ENCODE measurements around the gene CR1L. TPM values are rescaled to one million over a fixed set of nuclear protein-coding genes. Genes with fewer than 3 reads are reported as not detected.
"Not testable (repeated sequence)": the region's sequence is repeated elsewhere in the genome, so short reads cannot be mapped to it uniquely, and the experiment has no call there.

The CR1L gene
- total RNA-seq, 3 donors from 2014 or later (not counting 1 experiment from before 2014, with no cell fraction given) = 0.98 TPM; not detected in 2

- H3K9me3 ChIP-seq (ENCODE audit: control insufficient read depth, insufficient read depth, low read length) = no peaks in the 10 kb centered on the region
- Mint-ChIP-seq H3K27ac (no peak overlapping the region), H3K4me1 (peaks cover 3 to 5% of the 10 kb centered on the region in 2 donors), H3K27me3 (ENCODE audit: low read depth in 2 of 2) (no peaks in the 10 kb centered on the region), H3K4me3 (no peak overlapping the region), H3K9me3 (no peaks in the 10 kb centered on the region), H3K36me3 (peaks cover 32% of the 10 kb centered on the region)
- H3K36me3 ChIP-seq (ENCODE audit: control insufficient read depth, insufficient read depth, low read length) = peaks cover 79% of the 10 kb centered on the region
- 96% methylated on average over 10 of the region's 10 CpGs for WGBS (ENCODE audit: insufficient coverage)
- DNase-seq (no peak), ATAC-seq (no peak)
- intact Hi-C loops (cut with micrococcal nuclease) = no loop called here
- H3K27ac ChIP-seq (ENCODE audit: low read length) = no peak overlapping the region
- H3K27me3 ChIP-seq (ENCODE audit: control insufficient read depth, insufficient read depth, low read length) = no peaks in the 10 kb centered on the region
- no peaks in the 10 kb centered on the region for H3K4me1 ChIP-seq (ENCODE audit: control insufficient read depth, insufficient read depth, low read length)
- TF ChIP-seq CTCF (IDR thresholded peaks at IDR 0.05) = no peak
- no peak overlapping the region for H3K4me3 ChIP-seq (ENCODE audit: low read length)
Observed at GRCh38 chr1:207763091-207763490, 118.2 kb downstream of the CR1L start.

- peaks cover 2% of the 10 kb centered on the region for H3K4me1 ChIP-seq (ENCODE audit: control insufficient read depth, insufficient read depth, low read length)
- H3K27ac ChIP-seq (ENCODE audit: low read length) = no peak overlapping the region
- Mint-ChIP-seq H3K36me3 (peaks cover 32% of the 10 kb centered on the region), H3K4me1 (peaks cover 7 to 8% of the 10 kb centered on the region in 2 donors), H3K9me3 (no peaks in the 10 kb centered on the region), H3K27me3 (ENCODE audit: low read depth in 2 of 2) (no peaks in the 10 kb centered on the region), H3K27ac (no peak overlapping the region), H3K4me3 (no peak overlapping the region)
- DNase-seq (no peak), ATAC-seq (no peak)
- no peaks in the 10 kb centered on the region for H3K27me3 ChIP-seq (ENCODE audit: control insufficient read depth, insufficient read depth, low read length)
- 93% methylated on average over 9 of the region's 9 CpGs for WGBS (ENCODE audit: insufficient coverage)
- no peak for TF ChIP-seq CTCF (IDR thresholded peaks at IDR 0.05)
- H3K36me3 ChIP-seq (ENCODE audit: control insufficient read depth, insufficient read depth, low read length) = peaks cover 70% of the 10 kb centered on the region
- H3K9me3 ChIP-seq (ENCODE audit: control insufficient read depth, insufficient read depth, low read length) = no peaks in the 10 kb centered on the region
- intact Hi-C loops (cut with micrococcal nuclease) = no loop called here
- no peak overlapping the region for H3K4me3 ChIP-seq (ENCODE audit: low read length)
Observed at GRCh38 chr1:207763972-207764371, 119.0 kb downstream of the CR1L start.

- peaks cover 2% of the 10 kb centered on the region for H3K4me1 ChIP-seq (ENCODE audit: control insufficient read depth, insufficient read depth, low read length)
- no peaks in the 10 kb centered on the region for H3K9me3 Mint-ChIP-seq
- H3K36me3 Mint-ChIP-seq = peaks cover 33% of the 10 kb centered on the region
- H3K9me3 ChIP-seq (ENCODE audit: control insufficient read depth, insufficient read depth, low read length) = no peaks in the 10 kb centered on the region
- no peaks in the 10 kb centered on the region for H3K27me3 Mint-ChIP-seq (ENCODE audit: low read depth in 2 of 2)
- peaks cover 12 to 19% of the 10 kb centered on the region in 2 donors for H3K4me1 Mint-ChIP-seq
- no peak overlapping the region for H3K27ac Mint-ChIP-seq
- no peaks in the 10 kb centered on the region for H3K27me3 ChIP-seq (ENCODE audit: control insufficient read depth, insufficient read depth, low read length)
- peaks cover 51% of the 10 kb centered on the region for H3K36me3 ChIP-seq (ENCODE audit: control insufficient read depth, insufficient read depth, low read length)
- DNase-seq (no peak), ATAC-seq (no peak)
- H3K27ac ChIP-seq (ENCODE audit: low read length) = no peak overlapping the region
- H3K4me3 Mint-ChIP-seq = no peak overlapping the region
- WGBS (ENCODE audit: insufficient coverage) = 88% methylated on average over 1 of the region's 1 CpG
- no peak for TF ChIP-seq CTCF (IDR thresholded peaks at IDR 0.05)
- intact Hi-C loops (cut with micrococcal nuclease) = no loop called here
- no peak overlapping the region for H3K4me3 ChIP-seq (ENCODE audit: low read length)
Observed at GRCh38 chr1:207766569-207766968, 121.6 kb downstream of the CR1L start.

- H3K27ac Mint-ChIP-seq; DNase-seq; H3K4me3 Mint-ChIP-seq; intact Hi-C loops (cut with micrococcal nuclease); H3K27me3 ChIP-seq (ENCODE audit: control insufficient read depth, insufficient read depth, low read length); ATAC-seq; H3K27me3 Mint-ChIP-seq (ENCODE audit: low read depth in 2 of 2); H3K27ac ChIP-seq (ENCODE audit: low read length); H3K9me3 Mint-ChIP-seq; H3K4me3 ChIP-seq (ENCODE audit: low read length); H3K9me3 ChIP-seq (ENCODE audit: control insufficient read depth, insufficient read depth, low read length); H3K4me1 ChIP-seq (ENCODE audit: control insufficient read depth, insufficient read depth, low read length): not testable (repeated sequence)
- 100% methylated on average over 1 of the region's 4 CpGs for WGBS (ENCODE audit: insufficient coverage)
- Mint-ChIP-seq H3K36me3 (peaks cover 28% of the 10 kb centered on the region), H3K4me1 (peaks cover 45 to 46% of the 10 kb centered on the region in 2 donors)
- peaks cover 19% of the 10 kb centered on the region for H3K36me3 ChIP-seq (ENCODE audit: control insufficient read depth, insufficient read depth, low read length)
Observed at GRCh38 chr1:207770514-207770913, 125.6 kb downstream of the CR1L start.

Other genes starting within 250 kb of the CR1L start
- under 1 TPM; 0.19 to 0.48 (median 0.29) TPM for gene CR2, start 190.8 kb upstream of the CR1L start, total RNA-seq
- gene CR1, start 149.0 kb upstream of the CR1L start, total RNA-seq = 10 to 100 TPM in 1 of 3 donors, 1 to 10 TPM in 2; 1.5 to 39.4 (median 2.6) TPM
- gene CD46, start 106.9 kb downstream of the CR1L start, total RNA-seq = 100 to 1,000 TPM; 110 to 126 (median 124) TPM